HUES48 (cell line): ENCODE measurements around the gene INTS15.

Experiments used
- H3K27ac ChIP-seq: one replicate; pipeline ENCODE4 v1.7.0; 2013; ENCODE audit warnings: low read depth, low read length, inconsistent platforms
- H3K27me3 ChIP-seq: 2 replicates; pipeline ENCODE4 v1.6.1; 2013; ENCODE audit warnings: mild to moderate bottlenecking, low read length; ENCODE audit not compliant: control insufficient read depth, insufficient read depth
- H3K36me3 ChIP-seq: 2 replicates; pipeline ENCODE4 v1.6.1; 2013; ENCODE audit warnings: low read length; ENCODE audit not compliant: control insufficient read depth, insufficient read depth
- H3K4me1 ChIP-seq: 2 replicates; pipeline ENCODE4 v1.6.1; 2013; ENCODE audit warnings: mild to moderate bottlenecking, low read length; ENCODE audit not compliant: control insufficient read depth, insufficient read depth
- H3K4me3 ChIP-seq: 2 replicates; pipeline ENCODE4 v1.5.1; 2013; ENCODE audit warnings: mild to moderate bottlenecking, low read depth, low read length
- H3K9ac ChIP-seq: 2 replicates; pipeline ENCODE4 v1.6.1; 2013; ENCODE audit warnings: mild to moderate bottlenecking, low read depth, low read length, moderate library complexity
- H3K9me3 ChIP-seq: 2 replicates; pipeline ENCODE4 v1.6.1; 2013; ENCODE audit warnings: low read length; ENCODE audit not compliant: control insufficient read depth, insufficient read depth

Gene INTS15

DNA sequence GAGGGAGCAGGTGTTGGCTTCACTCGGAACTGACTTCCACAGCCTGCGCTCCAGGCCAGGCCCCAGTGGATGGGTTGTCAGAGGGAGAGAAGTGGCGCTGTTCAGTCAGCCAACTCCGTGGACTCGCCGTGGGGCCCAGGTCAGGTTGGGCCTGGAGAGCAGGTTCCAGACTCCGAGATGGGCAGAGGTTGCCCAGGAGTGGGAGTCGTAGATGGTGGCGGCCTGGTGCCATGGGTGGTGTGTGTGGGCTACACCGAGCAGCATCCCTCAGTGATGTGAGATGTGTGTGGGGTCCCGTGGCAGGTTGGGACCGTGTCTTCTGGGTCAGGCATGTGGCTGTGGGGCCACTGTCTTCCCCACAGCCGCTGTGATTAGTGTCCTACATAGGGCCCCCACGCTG, 57.7 kb downstream of the INTS15 start:
- H3K27me3 ChIP-seq, result no peaks in the 10 kb centered on the region
- H3K9ac ChIP-seq, result no peak overlapping the region
- H3K36me3 ChIP-seq, result peaks cover 22% of the 10 kb centered on the region
- no peak overlapping the region for H3K27ac ChIP-seq
- H3K4me1 ChIP-seq, result no peaks in the 10 kb centered on the region
- H3K4me3 ChIP-seq, result no peak overlapping the region
- no peaks in the 10 kb centered on the region for H3K9me3 ChIP-seq

GRCh38 chr7:6648066-6648814, 58.4 kb downstream of the INTS15 start:
- Histone ChIP-seq H3K4me1 (no peaks in the 10 kb centered on the region), H3K9ac (no peak overlapping the region), H3K4me3 (no peak overlapping the region), H3K27ac (no peak overlapping the region), H3K9me3 (no peaks in the 10 kb centered on the region), H3K27me3 (no peaks in the 10 kb centered on the region), H3K36me3 (peaks cover 26% of the 10 kb centered on the region)

DNA sequence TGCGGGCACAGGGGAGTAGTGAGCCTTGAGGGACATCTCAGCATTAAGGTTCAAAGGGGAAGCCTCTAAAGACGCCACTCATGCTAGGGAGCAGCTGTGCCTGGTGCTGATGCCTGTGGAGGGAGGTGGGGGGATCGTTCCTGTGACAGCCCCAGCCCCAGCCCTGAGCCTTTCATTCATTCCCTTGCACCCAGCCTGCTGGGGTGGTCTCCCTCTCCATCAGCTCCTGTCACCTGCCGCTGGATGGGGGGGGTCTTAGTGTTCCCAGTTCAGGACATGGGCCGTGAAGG, 58.9 kb downstream of the INTS15 start:
- Histone ChIP-seq H3K27ac (no peak overlapping the region), H3K4me3 (no peak overlapping the region), H3K27me3 (no peaks in the 10 kb centered on the region), H3K4me1 (no peaks in the 10 kb centered on the region), H3K9me3 (no peaks in the 10 kb centered on the region), H3K36me3 (peaks cover 23% of the 10 kb centered on the region), H3K9ac (no peak overlapping the region)

GRCh38 chr7:6649241-6649961, 59.6 kb downstream of the INTS15 start:
- H3K36me3 ChIP-seq, result peaks cover 19% of the 10 kb centered on the region

DNA sequence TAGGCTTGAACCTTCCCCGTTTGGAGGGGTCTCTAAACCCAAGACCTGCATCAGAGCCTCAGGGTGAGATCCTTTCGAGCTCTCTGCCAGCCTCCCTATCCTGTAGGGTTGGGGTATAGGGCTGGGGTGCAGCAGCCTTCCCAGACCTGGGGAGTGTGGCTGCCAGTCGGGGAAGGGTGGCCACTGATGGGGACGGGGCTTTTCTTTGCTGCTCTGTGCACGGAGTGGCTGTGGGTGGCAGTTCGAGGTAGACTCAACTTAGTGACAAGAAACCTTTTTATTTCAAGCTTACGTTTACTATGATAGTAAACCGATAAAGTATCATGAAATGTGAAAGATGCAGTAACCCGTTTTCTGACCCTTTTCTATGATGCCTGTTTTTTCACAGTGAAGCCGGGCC, 60.3 kb downstream of the INTS15 start:
- Histone ChIP-seq H3K9ac (no peak overlapping the region), H3K36me3 (peaks cover 12% of the 10 kb centered on the region), H3K9me3 (no peaks in the 10 kb centered on the region), H3K4me1 (no peaks in the 10 kb centered on the region), H3K27me3 (no peaks in the 10 kb centered on the region; the same call in 1 of the 2 replicates), H3K27ac (no peak overlapping the region), H3K4me3 (no peak overlapping the region)

More at GRCh38 chr7:6649241-6649961, 59.6 kb downstream of the INTS15 start:
- H3K4me1 ChIP-seq, result no peaks in the 10 kb centered on the region
- H3K9ac ChIP-seq, result no peak overlapping the region
- no peak overlapping the region for H3K27ac ChIP-seq
- no peaks in the 10 kb centered on the region for H3K9me3 ChIP-seq
- H3K4me3 ChIP-seq, result no peak overlapping the region
- no peaks in the 10 kb centered on the region; the same call in 1 of the 2 replicates for H3K27me3 ChIP-seq

DNA sequence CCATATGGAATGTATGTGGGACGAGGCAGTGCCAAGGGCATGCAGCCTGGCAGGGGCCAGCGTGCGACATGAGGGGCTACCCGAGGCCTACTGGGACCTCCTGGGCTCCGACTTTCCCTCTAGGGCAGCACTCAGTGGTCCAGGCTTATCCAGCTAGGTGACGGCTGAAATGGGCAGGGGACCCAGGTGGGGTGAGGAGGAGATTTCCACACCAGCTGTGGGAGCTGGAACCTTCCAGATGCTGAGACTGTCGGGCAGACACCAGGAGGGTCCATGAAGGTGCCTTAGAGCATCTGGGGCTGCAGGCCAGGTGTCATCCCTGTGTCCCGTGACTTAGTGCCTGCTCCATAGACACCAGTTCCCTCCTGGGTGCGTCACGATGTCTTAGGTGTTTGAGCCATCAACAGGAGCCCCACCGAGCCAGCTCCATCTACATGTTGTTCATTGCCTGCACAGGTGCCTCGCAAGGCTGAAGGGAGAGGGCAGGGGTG, 60.7 kb downstream of the INTS15 start:
- H3K36me3 ChIP-seq, result peaks cover 12% of the 10 kb centered on the region

GRCh38 chr7:6651851-6652445, 62.1 kb downstream of the INTS15 start:
- Histone ChIP-seq H3K4me1 (no peaks in the 10 kb centered on the region), H3K27me3 (no peaks in the 10 kb centered on the region; the same call in 1 of the 2 replicates), H3K27ac (no peak overlapping the region), H3K4me3 (no peak overlapping the region), H3K9ac (no peak overlapping the region), H3K9me3 (no peaks in the 10 kb centered on the region), H3K36me3 (peaks cover 12% of the 10 kb centered on the region)

More for the DNA sequence above, 60.7 kb downstream of the INTS15 start:
- Histone ChIP-seq H3K9me3 (no peaks in the 10 kb centered on the region), H3K27me3 (no peaks in the 10 kb centered on the region; the same call in 1 of the 2 replicates), H3K9ac (no peak overlapping the region), H3K4me3 (no peak overlapping the region), H3K4me1 (no peaks in the 10 kb centered on the region), H3K27ac (no peak overlapping the region)

DNA sequence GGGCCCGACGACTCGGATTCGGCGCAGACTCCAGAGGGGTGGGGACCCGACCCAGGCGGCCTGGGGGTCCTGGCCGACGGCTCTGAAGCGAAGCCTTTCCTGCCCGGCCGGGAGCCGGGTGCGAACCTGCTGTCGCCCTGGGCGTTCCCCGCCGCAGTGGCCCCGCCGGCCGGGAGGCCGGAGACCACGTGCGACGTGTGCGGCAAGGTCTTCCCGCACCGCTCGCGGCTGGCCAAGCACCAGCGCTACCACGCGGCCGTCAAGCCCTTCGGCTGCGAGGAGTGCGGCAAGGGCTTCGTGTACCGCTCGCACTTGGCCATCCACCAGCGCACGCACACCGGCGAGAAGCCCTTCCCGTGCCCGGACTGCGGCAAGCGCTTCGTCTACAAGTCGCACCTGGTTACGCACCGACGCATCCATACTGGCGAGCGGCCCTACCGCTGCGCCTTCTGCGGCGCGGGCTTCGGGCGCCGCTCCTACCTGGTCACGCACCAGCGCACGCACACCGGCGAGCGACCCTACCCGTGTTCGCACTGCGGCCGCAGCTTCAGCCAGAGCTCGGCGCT, 62.7 kb downstream of the INTS15 start:
- Histone ChIP-seq H3K9ac (no peak overlapping the region), H3K27ac (no peak overlapping the region), H3K27me3 (no peaks in the 10 kb centered on the region; the same call in 1 of the 2 replicates), H3K4me3 (no peak overlapping the region), H3K4me1 (no peaks in the 10 kb centered on the region), H3K36me3 (peaks cover 12% of the 10 kb centered on the region), H3K9me3 (no peaks in the 10 kb centered on the region)

GRCh38 chr7:6653071-6654003, 63.5 kb downstream of the INTS15 start:
- Histone ChIP-seq H3K27ac (no peak overlapping the region), H3K4me3 (no peak overlapping the region), H3K27me3 (no peaks in the 10 kb centered on the region; the same call in 1 of the 2 replicates), H3K9me3 (no peaks in the 10 kb centered on the region), H3K4me1 (no peaks in the 10 kb centered on the region), H3K36me3 (peaks cover 12% of the 10 kb centered on the region), H3K9ac (no peak overlapping the region)

DNA sequence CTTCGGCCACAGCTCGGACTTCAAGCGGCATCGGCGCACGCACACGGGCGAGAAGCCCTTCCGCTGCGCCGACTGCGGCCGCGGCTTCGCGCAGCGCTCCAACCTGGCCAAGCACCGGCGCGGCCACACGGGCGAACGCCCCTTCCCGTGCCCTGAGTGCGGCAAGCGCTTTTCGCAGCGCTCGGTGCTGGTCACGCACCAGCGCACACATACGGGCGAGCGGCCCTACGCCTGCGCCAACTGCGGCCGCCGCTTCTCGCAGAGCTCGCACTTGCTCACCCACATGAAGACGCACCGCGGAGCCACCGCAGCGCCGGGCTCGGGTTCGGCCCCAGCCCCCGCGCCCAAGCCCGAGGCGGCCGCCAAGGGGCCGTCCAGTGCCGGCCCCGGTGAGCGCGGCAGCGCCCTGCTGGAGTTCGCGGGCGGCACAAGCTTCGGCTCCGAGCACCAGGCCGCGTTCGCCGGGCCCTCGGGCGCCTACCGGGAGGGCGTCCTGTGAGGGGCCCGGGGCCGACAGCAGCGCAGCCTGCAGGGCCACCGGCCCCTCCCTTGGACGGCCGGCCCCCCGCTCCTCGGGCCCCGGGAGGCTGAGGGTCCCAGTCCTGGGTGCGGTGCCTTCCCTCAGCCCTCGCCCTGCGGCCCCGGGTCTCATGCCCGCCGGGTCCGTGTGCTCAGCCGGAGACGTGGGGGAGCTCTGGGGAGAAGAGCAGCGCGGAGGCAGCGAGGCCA, 64.5 kb downstream of the INTS15 start:
- no peak overlapping the region for H3K9ac ChIP-seq
- H3K4me3 ChIP-seq, result no peak overlapping the region
- no peaks in the 10 kb centered on the region for H3K4me1 ChIP-seq
- H3K27ac ChIP-seq, result no peak overlapping the region
- no peaks in the 10 kb centered on the region; the same call in 1 of the 2 replicates for H3K27me3 ChIP-seq
- H3K36me3 ChIP-seq, result peaks cover 12% of the 10 kb centered on the region
- no peaks in the 10 kb centered on the region for H3K9me3 ChIP-seq
